NCI-H2227 (cell line): ENCODE data around the gene LRRC31.

Source experiments
- DNase-seq: peaks from one replicate; lab custom pipeline; 2025; ENCODE audit not compliant: unreplicated experiment; lab: John Stamatoyannopoulos, UW

LRRC31 gene

GRCh38 chr3:169869484-169870220, at the start of gene LRRC31:
Gene LRRC31 (minus strand): TSS chr3:169869935. CDS start chr3:169869807, 128 bp downstream.
- DNase-seq: no peak

GRCh38 chr3:169914321-169914720, 44.6 kb upstream of the LRRC31 start:
- DNase-seq: no peak

- no peak for DNase-seq
Observed at GRCh38 chr3:169913323-169913722, 43.6 kb upstream of the LRRC31 start.

- DNase-seq: no peak
Observed at GRCh38 chr3:169911272-169911671, 41.5 kb upstream of the LRRC31 start, which contains the start of gene SAMD7. Gene SAMD7 (plus strand): TSS chr3:169911572. CDS start chr3:169919499, 7,927 bp downstream.

- DNase-seq: no peak
Observed at GRCh38 chr3:169907944-169908343, 38.2 kb upstream of the LRRC31 start.

- DNase-seq: no peak
Observed at GRCh38 chr3:169907476-169907875, 37.7 kb upstream of the LRRC31 start.

GRCh38 chr3:169905404-169905803, 35.7 kb upstream of the LRRC31 start:
- no peak for DNase-seq

- no peak for DNase-seq
Observed at GRCh38 chr3:169901453-169901852, 31.7 kb upstream of the LRRC31 start.

- no peak for DNase-seq
Observed at GRCh38 chr3:169897284-169897683, 27.5 kb upstream of the LRRC31 start.

- DNase-seq: no peak
Observed at GRCh38 chr3:169895072-169895471, 25.3 kb upstream of the LRRC31 start.

- DNase-seq: no peak
Observed at GRCh38 chr3:169894110-169894509, 24.4 kb upstream of the LRRC31 start.

GRCh38 chr3:169891886-169892285, 22.2 kb upstream of the LRRC31 start:
- DNase-seq: no peak

GRCh38 chr3:169886671-169887070, 16.9 kb upstream of the LRRC31 start:
- DNase-seq: no peak

- no peak for DNase-seq
Observed at GRCh38 chr3:169880576-169881250, 11.0 kb upstream of the LRRC31 start.

GRCh38 chr3:169879845-169880575, 10.3 kb upstream of the LRRC31 start:
- no peak for DNase-seq

GRCh38 chr3:169879013-169879557, 9.3 kb upstream of the LRRC31 start:
- no peak for DNase-seq

GRCh38 chr3:169871129-169871886, 1.6 kb upstream of the LRRC31 start:
- DNase-seq: no peak

- DNase-seq: no peak
Observed at GRCh38 chr3:169868369-169868768, 1.4 kb downstream of the LRRC31 start.

- no peak for DNase-seq
Observed at GRCh38 chr3:169867584-169868210, 2.0 kb downstream of the LRRC31 start.

GRCh38 chr3:169865176-169865767, 4.5 kb downstream of the LRRC31 start:
- DNase-seq: no peak
